Sigmoid colon (tissue), 4 donors: ENCODE data around the gene CFDP1.

Experiments
- EP300 ChIP-seq, 4 donors: sonication (generic); formaldehyde crosslinking; IDR thresholded peaks; one replicate each; pipeline ENCODE4 v1.6.1; 2017; ENCODE audit warnings: antibody characterized with exemption in 4 of 4
- POLR2A ChIP-seq, 2 donors: fragments of 450-650 bp; IDR thresholded peaks; one replicate each; pipeline ENCODE4 v1.6.1; 2016; ENCODE audit warnings: antibody characterized with exemption in 2 of 2, mild to moderate bottlenecking in 2 of 2, moderate library complexity in 2 of 2
- TF ChIP-seq, protein P1 (sequence below), 4 experiments: fragments of 450-650 bp in 3 of 4; fragments of 200-600 bp in 1 of 4; IDR thresholded peaks; one replicate each; pipeline ENCODE4 v1.5.1; 2016 to 2019; ENCODE audit warnings: antibody characterized with exemption in 4 of 4, mild to moderate bottlenecking in 3 of 4, moderate library complexity in 2 of 4

- TF ChIP-seq, protein P1, sequence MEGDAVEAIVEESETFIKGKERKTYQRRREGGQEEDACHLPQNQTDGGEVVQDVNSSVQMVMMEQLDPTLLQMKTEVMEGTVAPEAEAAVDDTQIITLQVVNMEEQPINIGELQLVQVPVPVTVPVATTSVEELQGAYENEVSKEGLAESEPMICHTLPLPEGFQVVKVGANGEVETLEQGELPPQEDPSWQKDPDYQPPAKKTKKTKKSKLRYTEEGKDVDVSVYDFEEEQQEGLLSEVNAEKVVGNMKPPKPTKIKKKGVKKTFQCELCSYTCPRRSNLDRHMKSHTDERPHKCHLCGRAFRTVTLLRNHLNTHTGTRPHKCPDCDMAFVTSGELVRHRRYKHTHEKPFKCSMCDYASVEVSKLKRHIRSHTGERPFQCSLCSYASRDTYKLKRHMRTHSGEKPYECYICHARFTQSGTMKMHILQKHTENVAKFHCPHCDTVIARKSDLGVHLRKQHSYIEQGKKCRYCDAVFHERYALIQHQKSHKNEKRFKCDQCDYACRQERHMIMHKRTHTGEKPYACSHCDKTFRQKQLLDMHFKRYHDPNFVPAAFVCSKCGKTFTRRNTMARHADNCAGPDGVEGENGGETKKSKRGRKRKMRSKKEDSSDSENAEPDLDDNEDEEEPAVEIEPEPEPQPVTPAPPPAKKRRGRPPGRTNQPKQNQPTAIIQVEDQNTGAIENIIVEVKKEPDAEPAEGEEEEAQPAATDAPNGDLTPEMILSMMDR (IDR thresholded peaks at IDR 0.05): no peak
- TF ChIP-seq EP300 (IDR thresholded peaks at IDR 0.05) (no peak), POLR2A (IDR thresholded peaks at IDR 0.05) (no peak)
These were observed 9.6 kb downstream of the CFDP1 start for GRCh38 chr16:75423723-75424104.
